SK-N-MC (cell line): ENCODE measurements around the gene CYB561D2.

Experiments used
- EZH2 ChIP-seq: fragments of 200-600 bp; sonication (generic); IDR thresholded peaks from one replicate; pipeline ENCODE4 v1.6.1; 2017; ENCODE audit warnings: antibody characterized with exemption
- FOXP2 ChIP-seq: optimal IDR thresholded peaks from 2 replicates; pipeline ENCODE3; 2011; ENCODE audit warnings: mild to moderate bottlenecking, moderate library complexity; ENCODE audit not compliant: insufficient read depth; ENCODE audit errors: extremely low read length, control extremely low read depth
- POLR2AphosphoS5 ChIP-seq: IDR thresholded peaks from 2 replicates; pipeline ENCODE4 v1.6.1; 2012; ENCODE audit warnings: mild to moderate bottlenecking, low read depth, low read length, borderline replicate concordance

GRCh38 chr3:50396502-50396901 lies 45.8 kb downstream of the CYB561D2 start:
- TF ChIP-seq EZH2 (no peak), POLR2AphosphoS5 (no peak), FOXP2 (no peak)
